WTC11 (cell line): ENCODE data around the gene TIMM23B.
"Not testable (repeated sequence)": the region's sequence is repeated elsewhere in the genome, so short reads cannot be mapped to it uniquely, and the experiment has no call there.

Experiments used
- FOXJ3 ChIP-seq: sonication (generic); formaldehyde crosslinking; IDR thresholded peaks from 2 replicates; pipeline ENCODE4 v1.9.0; 2021; ENCODE audit warnings: missing genetic modification reagents, mild to moderate bottlenecking, borderline replicate concordance
- NR1H2 ChIP-seq: sonication (generic); formaldehyde crosslinking; IDR thresholded peaks from 2 replicates; pipeline ENCODE4 v1.9.0; 2021; ENCODE audit warnings: mild to moderate bottlenecking, moderate library complexity, missing genetic modification reagents
- SP1 ChIP-seq: sonication (generic); formaldehyde crosslinking; conservative IDR thresholded peaks from 2 replicates; pipeline ENCODE4 v1.8.1; 2022; ENCODE audit warnings: missing genetic modification reagents
- ZNF121 ChIP-seq: sonication (generic); formaldehyde crosslinking; IDR thresholded peaks from 2 replicates; pipeline ENCODE4 v1.8.0; 2023; ENCODE audit warnings: missing genetic modification reagents
- ZNF423 ChIP-seq: fragments of 250-450 bp; sonication (Bioruptor Pico); IDR thresholded peaks from 2 replicates; pipeline ENCODE4 v2.1.2; 2022; ENCODE audit warnings: mild to moderate bottlenecking, moderate library complexity
- TF ChIP-seq, protein P1 (sequence below): sonication (generic); formaldehyde crosslinking; conservative IDR thresholded peaks from 2 replicates; pipeline ENCODE4 v1.8.1; 2023; ENCODE audit warnings: mild to moderate bottlenecking, low read depth, missing genetic modification reagents, moderate library complexity
- TF ChIP-seq, protein P2 (sequence below): sonication (generic); formaldehyde crosslinking; IDR thresholded peaks from 2 replicates; pipeline ENCODE4 v1.8.1; 2023; ENCODE audit warnings: mild to moderate bottlenecking, missing genetic modification reagents
- TF ChIP-seq, protein P3 (sequence below): fragments of 200-600 bp; IDR thresholded peaks from 2 replicates; pipeline ENCODE4 v1.8.0; 2022; ENCODE audit warnings: antibody characterized with exemption
- TF ChIP-seq, protein P4 (sequence below): sonication (generic); formaldehyde crosslinking; IDR thresholded peaks from 2 replicates; pipeline ENCODE4 v1.8.1; 2022; ENCODE audit warnings: low read depth, missing genetic modification reagents, borderline replicate concordance
- TF ChIP-seq, protein P5 (sequence below): sonication (generic); formaldehyde crosslinking; IDR thresholded peaks from 2 replicates; pipeline ENCODE4 v1.8.1; 2023; ENCODE audit warnings: mild to moderate bottlenecking, missing genetic modification reagents, moderate library complexity

DNA sequence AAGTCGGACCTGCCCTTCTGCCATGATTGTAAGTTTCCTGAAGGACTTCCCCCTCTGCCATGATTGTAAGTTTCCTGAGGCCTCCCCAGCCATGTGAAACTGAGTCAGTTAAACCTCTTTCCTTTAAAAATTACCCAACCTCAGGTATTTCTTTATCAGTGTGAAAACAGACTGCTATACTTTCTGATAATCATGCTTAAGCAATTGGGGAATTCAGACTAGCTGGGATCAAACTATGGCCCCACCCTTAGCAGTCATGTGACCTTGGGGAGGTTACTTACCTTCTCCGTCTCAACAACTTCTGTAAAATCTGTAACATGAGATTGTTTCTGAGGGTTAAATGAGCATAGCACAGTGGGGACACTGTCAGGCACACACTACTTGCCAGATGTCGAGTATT, 45.4 kb downstream of the TIMM23B start:
- not testable (repeated sequence) for TF ChIP-seq FOXJ3, ZNF121, ZNF423, SP1, NR1H2 (CRISPR knock-in tag)
- TF ChIP-seq, protein P1, sequence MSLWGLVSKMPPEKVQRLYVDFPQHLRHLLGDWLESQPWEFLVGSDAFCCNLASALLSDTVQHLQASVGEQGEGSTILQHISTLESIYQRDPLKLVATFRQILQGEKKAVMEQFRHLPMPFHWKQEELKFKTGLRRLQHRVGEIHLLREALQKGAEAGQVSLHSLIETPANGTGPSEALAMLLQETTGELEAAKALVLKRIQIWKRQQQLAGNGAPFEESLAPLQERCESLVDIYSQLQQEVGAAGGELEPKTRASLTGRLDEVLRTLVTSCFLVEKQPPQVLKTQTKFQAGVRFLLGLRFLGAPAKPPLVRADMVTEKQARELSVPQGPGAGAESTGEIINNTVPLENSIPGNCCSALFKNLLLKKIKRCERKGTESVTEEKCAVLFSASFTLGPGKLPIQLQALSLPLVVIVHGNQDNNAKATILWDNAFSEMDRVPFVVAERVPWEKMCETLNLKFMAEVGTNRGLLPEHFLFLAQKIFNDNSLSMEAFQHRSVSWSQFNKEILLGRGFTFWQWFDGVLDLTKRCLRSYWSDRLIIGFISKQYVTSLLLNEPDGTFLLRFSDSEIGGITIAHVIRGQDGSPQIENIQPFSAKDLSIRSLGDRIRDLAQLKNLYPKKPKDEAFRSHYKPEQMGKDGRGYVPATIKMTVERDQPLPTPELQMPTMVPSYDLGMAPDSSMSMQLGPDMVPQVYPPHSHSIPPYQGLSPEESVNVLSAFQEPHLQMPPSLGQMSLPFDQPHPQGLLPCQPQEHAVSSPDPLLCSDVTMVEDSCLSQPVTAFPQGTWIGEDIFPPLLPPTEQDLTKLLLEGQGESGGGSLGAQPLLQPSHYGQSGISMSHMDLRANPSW (CRISPR knock-in tag), result not testable (repeated sequence)
- TF ChIP-seq, protein P2, sequence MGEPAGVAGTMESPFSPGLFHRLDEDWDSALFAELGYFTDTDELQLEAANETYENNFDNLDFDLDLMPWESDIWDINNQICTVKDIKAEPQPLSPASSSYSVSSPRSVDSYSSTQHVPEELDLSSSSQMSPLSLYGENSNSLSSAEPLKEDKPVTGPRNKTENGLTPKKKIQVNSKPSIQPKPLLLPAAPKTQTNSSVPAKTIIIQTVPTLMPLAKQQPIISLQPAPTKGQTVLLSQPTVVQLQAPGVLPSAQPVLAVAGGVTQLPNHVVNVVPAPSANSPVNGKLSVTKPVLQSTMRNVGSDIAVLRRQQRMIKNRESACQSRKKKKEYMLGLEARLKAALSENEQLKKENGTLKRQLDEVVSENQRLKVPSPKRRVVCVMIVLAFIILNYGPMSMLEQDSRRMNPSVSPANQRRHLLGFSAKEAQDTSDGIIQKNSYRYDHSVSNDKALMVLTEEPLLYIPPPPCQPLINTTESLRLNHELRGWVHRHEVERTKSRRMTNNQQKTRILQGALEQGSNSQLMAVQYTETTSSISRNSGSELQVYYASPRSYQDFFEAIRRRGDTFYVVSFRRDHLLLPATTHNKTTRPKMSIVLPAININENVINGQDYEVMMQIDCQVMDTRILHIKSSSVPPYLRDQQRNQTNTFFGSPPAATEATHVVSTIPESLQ, result not testable (repeated sequence)
- TF ChIP-seq, protein P3, sequence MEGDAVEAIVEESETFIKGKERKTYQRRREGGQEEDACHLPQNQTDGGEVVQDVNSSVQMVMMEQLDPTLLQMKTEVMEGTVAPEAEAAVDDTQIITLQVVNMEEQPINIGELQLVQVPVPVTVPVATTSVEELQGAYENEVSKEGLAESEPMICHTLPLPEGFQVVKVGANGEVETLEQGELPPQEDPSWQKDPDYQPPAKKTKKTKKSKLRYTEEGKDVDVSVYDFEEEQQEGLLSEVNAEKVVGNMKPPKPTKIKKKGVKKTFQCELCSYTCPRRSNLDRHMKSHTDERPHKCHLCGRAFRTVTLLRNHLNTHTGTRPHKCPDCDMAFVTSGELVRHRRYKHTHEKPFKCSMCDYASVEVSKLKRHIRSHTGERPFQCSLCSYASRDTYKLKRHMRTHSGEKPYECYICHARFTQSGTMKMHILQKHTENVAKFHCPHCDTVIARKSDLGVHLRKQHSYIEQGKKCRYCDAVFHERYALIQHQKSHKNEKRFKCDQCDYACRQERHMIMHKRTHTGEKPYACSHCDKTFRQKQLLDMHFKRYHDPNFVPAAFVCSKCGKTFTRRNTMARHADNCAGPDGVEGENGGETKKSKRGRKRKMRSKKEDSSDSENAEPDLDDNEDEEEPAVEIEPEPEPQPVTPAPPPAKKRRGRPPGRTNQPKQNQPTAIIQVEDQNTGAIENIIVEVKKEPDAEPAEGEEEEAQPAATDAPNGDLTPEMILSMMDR, result not testable (repeated sequence)
- TF ChIP-seq, protein P4, sequence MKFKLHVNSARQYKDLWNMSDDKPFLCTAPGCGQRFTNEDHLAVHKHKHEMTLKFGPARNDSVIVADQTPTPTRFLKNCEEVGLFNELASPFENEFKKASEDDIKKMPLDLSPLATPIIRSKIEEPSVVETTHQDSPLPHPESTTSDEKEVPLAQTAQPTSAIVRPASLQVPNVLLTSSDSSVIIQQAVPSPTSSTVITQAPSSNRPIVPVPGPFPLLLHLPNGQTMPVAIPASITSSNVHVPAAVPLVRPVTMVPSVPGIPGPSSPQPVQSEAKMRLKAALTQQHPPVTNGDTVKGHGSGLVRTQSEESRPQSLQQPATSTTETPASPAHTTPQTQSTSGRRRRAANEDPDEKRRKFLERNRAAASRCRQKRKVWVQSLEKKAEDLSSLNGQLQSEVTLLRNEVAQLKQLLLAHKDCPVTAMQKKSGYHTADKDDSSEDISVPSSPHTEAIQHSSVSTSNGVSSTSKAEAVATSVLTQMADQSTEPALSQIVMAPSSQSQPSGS (CRISPR knock-in tag), result not testable (repeated sequence)
- TF ChIP-seq, protein P5, sequence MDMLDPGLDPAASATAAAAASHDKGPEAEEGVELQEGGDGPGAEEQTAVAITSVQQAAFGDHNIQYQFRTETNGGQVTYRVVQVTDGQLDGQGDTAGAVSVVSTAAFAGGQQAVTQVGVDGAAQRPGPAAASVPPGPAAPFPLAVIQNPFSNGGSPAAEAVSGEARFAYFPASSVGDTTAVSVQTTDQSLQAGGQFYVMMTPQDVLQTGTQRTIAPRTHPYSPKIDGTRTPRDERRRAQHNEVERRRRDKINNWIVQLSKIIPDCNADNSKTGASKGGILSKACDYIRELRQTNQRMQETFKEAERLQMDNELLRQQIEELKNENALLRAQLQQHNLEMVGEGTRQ (CRISPR knock-in tag), result not testable (repeated sequence)
